H1 (cell line): ENCODE measurements around the gene CADPS. TPM values are rescaled to one million over a fixed set of nuclear protein-coding genes. Genes with fewer than 3 reads are reported as not detected.

Experiments used
- CTCF ChIA-PET: fragments of 300-600 bp; sonication (Branson Sonifier 250); formaldehyde crosslinking; loops from one replicate; lab custom pipeline; 2021; ENCODE audit not compliant: partially characterized antibody; lab: Charles Lee
- POLR2A ChIA-PET: fragments of 300-600 bp; sonication (Branson Sonifier 250); formaldehyde crosslinking; loops from one replicate; lab custom pipeline; 2021; ENCODE audit warnings: inconsistent platforms; ENCODE audit not compliant: partially characterized antibody; lab: Charles Lee
- DNase-seq, 2 experiments: peaks; one replicate each; pipeline versions ENCODE4 v3.0.0 to v3.0.0-alpha.2; 2010 to 2022; ENCODE audit warnings: low spot score in 2 of 2, low read depth in 1 of 2, mixed read lengths in 1 of 2
- FAIRE-seq: peaks from 2 replicates; lab custom pipeline; 2011; peaks lifted over from hg19 to GRCh38; lab: Jason Lieb, UNC
- H2AFZ ChIP-seq: 2 replicates; pipeline ENCODE4 v1.8.1; 2012; ENCODE audit warnings: low read length, inconsistent platforms
- H2AK5ac ChIP-seq: 2 replicates; pipeline ENCODE4 v1.6.1; 2013; ENCODE audit warnings: low read depth, low read length
- H2BK120ac ChIP-seq: replicated peaks from 2 replicates; pipeline ENCODE3; 2013; ENCODE audit warnings: low read depth, low read length, inconsistent platforms
- H2BK12ac ChIP-seq: 2 replicates; pipeline ENCODE4 v1.6.1; 2013; ENCODE audit warnings: low read depth, low read length
- H2BK15ac ChIP-seq: 2 replicates; pipeline ENCODE4 v1.6.1; 2013; ENCODE audit warnings: low read length
- H2BK20ac ChIP-seq: 2 replicates; pipeline ENCODE4 v1.6.1; 2013; ENCODE audit warnings: low read length
- H2BK5ac ChIP-seq: 2 replicates; pipeline ENCODE4 v1.6.1; 2013; ENCODE audit warnings: low read depth, low read length
- H3K14ac ChIP-seq: 2 replicates; pipeline ENCODE4 v1.6.1; 2013; ENCODE audit warnings: inconsistent platforms; ENCODE audit not compliant: insufficient read length
- H3K18ac ChIP-seq: 2 replicates; pipeline ENCODE4 v1.6.1; 2013; ENCODE audit warnings: low read length; ENCODE audit errors: extremely low read depth
- H3K23ac ChIP-seq: 2 replicates; pipeline ENCODE4 v1.6.1; 2013; ENCODE audit warnings: inconsistent platforms; ENCODE audit not compliant: insufficient read length
- H3K23me2 ChIP-seq: 2 replicates; pipeline ENCODE4 v1.6.1; 2013; ENCODE audit warnings: low read depth, low read length
- H3K27ac ChIP-seq: 2 replicates; pipeline ENCODE4 v1.6.1; 2011; ENCODE audit warnings: low read depth, low read length, inconsistent platforms
- H3K27me3 ChIP-seq, 4 experiments: replicated peaks in 1 of 4; 1 replicate in 1 of 4; 2 replicates in 3 of 4; pipeline versions ENCODE4 v1.6.1 to v1.8.1; 2011 to 2013; ENCODE audit warnings: low read length in 3 of 4, mild to moderate bottlenecking in 3 of 4, inconsistent platforms in 2 of 4, mixed read lengths in 2 of 4, moderate library complexity in 1 of 4; ENCODE audit not compliant: control insufficient read depth in 3 of 4, insufficient read depth in 3 of 4; ENCODE audit errors: extremely low read depth in 1 of 4
- H3K36me3 ChIP-seq, 4 experiments: 2 replicates each; pipeline versions ENCODE4 v1.6.1 to v1.8.1; 2011 to 2013; ENCODE audit warnings: mild to moderate bottlenecking in 4 of 4, low read length in 3 of 4, moderate library complexity in 2 of 4, control low read depth in 1 of 4, inconsistent platforms in 1 of 4; ENCODE audit not compliant: insufficient read depth in 4 of 4, control insufficient read depth in 2 of 4
- H3K4ac ChIP-seq: replicated peaks from 2 replicates; pipeline ENCODE3; 2013; ENCODE audit warnings: low read length, low read depth, mixed read lengths, inconsistent platforms; ENCODE audit not compliant: insufficient read length
- H3K4me1 ChIP-seq, 4 experiments: replicated peaks in 1 of 4; 1 replicate in 1 of 4; 2 replicates in 3 of 4; pipeline versions ENCODE4 v1.6.1 to v1.8.1; 2011 to 2013; ENCODE audit warnings: low read length in 3 of 4, inconsistent platforms in 2 of 4, mixed read lengths in 1 of 4; ENCODE audit not compliant: insufficient read depth in 4 of 4, control insufficient read depth in 3 of 4
- H3K4me2 ChIP-seq, 2 experiments: 2 replicates each; pipeline versions ENCODE4 v1.6.1 to v1.8.1; 2011 to 2013; ENCODE audit warnings: low read depth in 2 of 2, low read length in 2 of 2, control low read depth in 1 of 2, inconsistent platforms in 1 of 2, mild to moderate bottlenecking in 1 of 2; ENCODE audit not compliant: insufficient read depth in 1 of 2
- H3K4me3 ChIP-seq, 4 experiments: fragments of 200-600, 300-600 bp in 1 of 4; sonication (generic), shearing (Covaris generic), sonication (Bioruptor Twin) in 1 of 4; 2 replicates each; pipeline versions ENCODE4 v1.5.1 to v1.8.1; 2011 to 2016; ENCODE audit warnings: low read length in 4 of 4, low read depth in 3 of 4, control low read depth in 2 of 4, inconsistent platforms in 2 of 4, mild to moderate bottlenecking in 2 of 4, mixed read lengths in 1 of 4, moderate library complexity in 1 of 4; ENCODE audit not compliant: insufficient read depth in 2 of 4; ENCODE audit errors: extremely low read depth in 1 of 4
- H3K56ac ChIP-seq: replicated peaks from 2 replicates; pipeline ENCODE3; 2013; ENCODE audit warnings: low read depth, mild to moderate bottlenecking, mixed read lengths, low read length, inconsistent platforms; ENCODE audit not compliant: insufficient read length
- H3K79me1 ChIP-seq: 2 replicates; pipeline ENCODE4 v1.6.1; 2013; ENCODE audit warnings: low read depth, low read length, control low read depth
- H3K79me2 ChIP-seq, 2 experiments: 2 replicates each; pipeline versions ENCODE4 v1.6.1 to v1.8.1; 2012 to 2013; ENCODE audit warnings: low read length in 2 of 2, mild to moderate bottlenecking in 2 of 2, inconsistent platforms in 1 of 2; ENCODE audit not compliant: insufficient read depth in 2 of 2, control insufficient read depth in 1 of 2
- H3K9ac ChIP-seq, 4 experiments: replicated peaks in 1 of 4; 1 replicate in 1 of 4; 2 replicates in 3 of 4; pipeline versions ENCODE4 v1.6.1 to v1.8.1; 2011 to 2013; ENCODE audit warnings: low read depth in 3 of 4, low read length in 3 of 4, control low read depth in 2 of 4, mild to moderate bottlenecking in 2 of 4, moderate library complexity in 2 of 4, inconsistent platforms in 1 of 4; ENCODE audit errors: extremely low read depth in 1 of 4
- H3K9me3 ChIP-seq, 2 experiments: 2 replicates each; pipeline versions ENCODE4 v1.6.1 to v1.8.1; 2012 to 2013; ENCODE audit warnings: mild to moderate bottlenecking in 2 of 2, moderate library complexity in 2 of 2, control low read depth in 1 of 2, inconsistent platforms in 1 of 2, low read depth in 1 of 2, low read length in 1 of 2, mixed read lengths in 1 of 2; ENCODE audit not compliant: insufficient read depth in 2 of 2
- H4K20me1 ChIP-seq, 2 experiments: replicated peaks in 1 of 2; 2 replicates each; pipeline versions ENCODE3 to v1.8.1; 2011 to 2013; ENCODE audit warnings: inconsistent platforms in 2 of 2, low read length in 2 of 2, mild to moderate bottlenecking in 1 of 2; ENCODE audit not compliant: insufficient read depth in 2 of 2, control insufficient read depth in 1 of 2
- H4K5ac ChIP-seq: 2 replicates; pipeline ENCODE4 v1.6.1; 2013; ENCODE audit warnings: low read length, low read depth, mixed read lengths, inconsistent platforms; ENCODE audit not compliant: insufficient read length
- H4K8ac ChIP-seq: 2 replicates; pipeline ENCODE4 v1.8.0; 2013; ENCODE audit warnings: mild to moderate bottlenecking, moderate library complexity, low read length, inconsistent platforms; ENCODE audit not compliant: insufficient read depth; ENCODE audit errors: extremely low read depth
- H4K91ac ChIP-seq: replicated peaks from 2 replicates; pipeline ENCODE3; 2013; ENCODE audit warnings: low read length, mixed read lengths, inconsistent platforms; ENCODE audit not compliant: insufficient read length
- CREB1 ChIP-seq: IDR thresholded peaks from 2 replicates; pipeline ENCODE4 v1.6.1; 2012; ENCODE audit warnings: inconsistent platforms
- HDAC6 ChIP-seq: IDR thresholded peaks from one replicate; pipeline ENCODE4 v1.7.1; 2012; ENCODE audit warnings: low read depth, mild to moderate bottlenecking, inconsistent platforms, low read length, moderate library complexity
- WGBS, 2 experiments: shearing (Covaris generic) in 1 of 2; methylation state at CpG; one replicate each; pipeline versions ENCODE4 v1.1.6 to v1.1.7; 2013 to 2015; ENCODE audit warnings: low lambda C conversion rate in 2 of 2, mixed read lengths in 2 of 2, inconsistent platforms in 1 of 2, low coverage in 1 of 2, missing lambda C conversion rate in 1 of 2; ENCODE audit not compliant: insufficient replicate concordance in 2 of 2, insufficient coverage in 1 of 2, insufficient read length in 1 of 2; ENCODE audit errors: extremely low coverage in 1 of 2, missing lambda C conversion rate in 1 of 2; 5-methylcytosine and 5-hydroxymethylcytosine counted together
- polyA plus RNA-seq, 7 experiments: library from polyadenylated mRNA; depleted of rRNA in 3 of 7; stranded (reverse) in 5 of 7; unstranded in 2 of 7; fragments of >200 nt in 5 of 7; fragments of 200-250 nt in 2 of 7; gene quantifications; 1 replicate in 5 of 7; 2 replicates in 1 of 7; 4 replicates in 1 of 7; pipeline versions ENCODE4 v1.2.1 to v1.2.3, GENCODE V29; 2011 to 2013; ENCODE audit warnings: missing spikeins in 2 of 7, mixed read lengths in 2 of 7
- total RNA-seq: library from RNA; stranded (reverse); fragmentation: NEBNext Ultra II Directional; extraction: Animal tissue kit (Norgen Biotek cat#: 25700); gene quantifications from 2 replicates; pipeline ENCODE4 v1.2.1, GENCODE V29; 2021

CADPS gene
- total and polyA plus RNA-seq, 2 of the 8 experiments (the other 6 are each of a cell fraction or from before 2014, with no cell fraction given) = 7.1 to 10.2 TPM

DNA sequence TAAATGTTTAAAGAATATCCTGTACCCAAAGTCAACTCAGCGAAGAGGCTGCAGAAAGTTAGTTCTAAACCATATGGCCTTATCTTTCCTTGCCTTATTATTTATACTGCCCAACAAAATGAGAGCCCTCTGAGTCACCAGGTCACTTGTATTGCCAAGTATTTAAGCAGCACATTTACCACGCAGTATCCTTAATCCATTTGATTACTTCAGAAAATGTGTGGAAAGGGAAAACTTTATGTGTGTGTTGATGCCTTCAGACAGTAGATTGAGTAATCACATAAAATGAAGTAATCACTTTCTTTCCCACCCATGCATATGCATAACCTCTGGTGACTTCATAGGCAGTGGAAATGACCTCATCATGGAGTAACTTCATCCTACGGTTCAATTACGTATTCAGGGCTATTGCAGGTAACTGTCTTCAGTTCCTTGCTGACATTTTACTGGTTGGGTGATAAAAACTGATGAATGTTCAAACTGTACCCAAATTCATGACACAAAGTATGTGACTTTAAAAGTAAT lies 7.5 kb upstream of the CADPS start:
- DNase-seq (no peak), FAIRE-seq (no peak)
- H3K27me3 ChIP-seq = no peaks in the 10 kb centered on the region
- CTCF ChIA-PET = interaction anchor here (1.4 kb wide), 2 partner anchors 44 to 215 kb away, joined by 5 to 6 read pairs; no protein-coding TSS in a partner anchor
- no peak overlapping the region; the same call in 1 of the 2 replicates for H2BK5ac ChIP-seq
- H2BK20ac ChIP-seq = peak overlapping the region; percentile 0; the same call in 1 of the 2 replicates
- no peak overlapping the region for H3K23ac ChIP-seq
- H3K23me2 ChIP-seq = no peaks in the 10 kb centered on the region
- H2AFZ ChIP-seq = no peak overlapping the region
- 96% methylated on average over 4 of the region's 4 CpGs; no CpG with 5 or more reads in 1 of the 2 experiments for WGBS, 2 experiments
- no peak overlapping the region for H2BK12ac ChIP-seq
- H4K91ac ChIP-seq = peak overlapping the region; percentile 61
- no peak overlapping the region for H2BK15ac ChIP-seq
- H4K20me1 ChIP-seq = no peaks in the 10 kb centered on the region
- H3K56ac ChIP-seq = no peak overlapping the region
- POLR2A ChIA-PET = no interaction called here
- H3K9ac ChIP-seq = no peak overlapping the region
- H4K8ac ChIP-seq = no peak overlapping the region
- no peaks in the 10 kb centered on the region for H3K36me3 ChIP-seq
- H3K27ac ChIP-seq = no peak overlapping the region
- TF ChIP-seq CREB1 (peak; percentile 75), HDAC6 (no peak)
- H2BK120ac ChIP-seq = no peak overlapping the region
- no peak overlapping the region; the same call in 1 of the 2 replicates for H3K18ac ChIP-seq
- no peaks in the 10 kb centered on the region for H3K79me1 ChIP-seq
- no peak overlapping the region for H3K4me3 ChIP-seq
- no peaks in the 10 kb centered on the region for H3K79me2 ChIP-seq
- H3K4me2 ChIP-seq = no peak overlapping the region
- H3K4ac ChIP-seq = no peak overlapping the region
- no peak overlapping the region for H3K14ac ChIP-seq
- H3K4me1 ChIP-seq = peaks cover 0 to 22% (median 9%) of the 10 kb centered on the region in 4 experiments; a peak in 4 of 7 replicates
- no peak overlapping the region for H2AK5ac ChIP-seq
- H4K5ac ChIP-seq = no peak overlapping the region
- H3K9me3 ChIP-seq = no peaks in the 10 kb centered on the region
